ACHN (cell line): ENCODE results near the gene TNP1.

Experiments
- DNase-seq: peaks from one replicate; pipeline ENCODE4 v3.0.0-alpha.2; 2015
- in situ Hi-C: cut with HindIII; loops from 2 replicates; pipeline ENCODE4 v1.10.0; 2017; ENCODE audit warnings: low sequenced_read_pairs, low pct_ligation_motif_present, low pct_unique_long_range_greater_than_20kb

The TNP1 gene

GRCh38 chr2:216859944-216860343, at the start of gene TNP1:
TNP1 (minus strand) TSS chr2:216860064; CDS start chr2:216860034, 30 bp downstream.
- no peak for DNase-seq
- in situ Hi-C loops, result no loop called here

GRCh38 chr2:216908300-216908699, 48.4 kb upstream of the TNP1 start:
- in situ Hi-C loops, result no loop called here
- no peak for DNase-seq

GRCh38 chr2:216905649-216906329, 45.9 kb upstream of the TNP1 start:
- DNase-seq, result no peak
- in situ Hi-C loops, result no loop called here

GRCh38 chr2:216904974-216905373, 45.1 kb upstream of the TNP1 start:
- DNase-seq, result no peak
- in situ Hi-C loops, result no loop called here

- in situ Hi-C loops, result no loop called here
- no peak for DNase-seq
These were observed 44.7 kb upstream of the TNP1 start for GRCh38 chr2:216904554-216904953.

- in situ Hi-C loops, result no loop called here
- DNase-seq, result no peak
These were observed 43.6 kb upstream of the TNP1 start for GRCh38 chr2:216903470-216903869.

- DNase-seq, result no peak
- in situ Hi-C loops, result no loop called here
These were observed 41.4 kb upstream of the TNP1 start for GRCh38 chr2:216901273-216901672.

GRCh38 chr2:216900406-216900805, 40.5 kb upstream of the TNP1 start:
- in situ Hi-C loops, result no loop called here
- DNase-seq, result no peak

GRCh38 chr2:216897561-216898203, 37.8 kb upstream of the TNP1 start:
- no peak for DNase-seq
- in situ Hi-C loops, result no loop called here

- DNase-seq, result no peak
- in situ Hi-C loops, result no loop called here
These were observed 30.3 kb upstream of the TNP1 start for GRCh38 chr2:216890138-216890537.

- DNase-seq, result no peak
- in situ Hi-C loops, result no loop called here
These were observed 29.2 kb upstream of the TNP1 start for GRCh38 chr2:216888887-216889622.

GRCh38 chr2:216888081-216888480, 28.2 kb upstream of the TNP1 start:
- in situ Hi-C loops, result no loop called here
- DNase-seq, result no peak

- no peak for DNase-seq
- in situ Hi-C loops, result no loop called here
These were observed 27.3 kb upstream of the TNP1 start for GRCh38 chr2:216887138-216887537.

GRCh38 chr2:216885117-216885553, 25.3 kb upstream of the TNP1 start:
- no peak for DNase-seq
- in situ Hi-C loops, result no loop called here

- in situ Hi-C loops, result no loop called here
These were observed 24.5 kb upstream of the TNP1 start for GRCh38 chr2:216884347-216884746.

GRCh38 chr2:216882876-216883275, 23.0 kb upstream of the TNP1 start:
- no peak for DNase-seq
- in situ Hi-C loops, result no loop called here

More at GRCh38 chr2:216884347-216884746, 24.5 kb upstream of the TNP1 start:
- DNase-seq, result no peak

GRCh38 chr2:216881411-216881810, 21.5 kb upstream of the TNP1 start:
- in situ Hi-C loops, result no loop called here
- no peak for DNase-seq

GRCh38 chr2:216880509-216881184, 20.8 kb upstream of the TNP1 start:
- in situ Hi-C loops, result no loop called here
- no peak for DNase-seq
